ENCODE results near the gene OXT.

The OXT gene

GRCh38 chr20:3046677-3047462 is 24.6 kb upstream of the OXT start:
- ATAC-seq: peak; percentile 1; the same call in 1 of the 3 replicates
- no peak for TF ChIP-seq PPARA (CRISPR knock-in tag; IDR thresholded peaks at IDR 0.05; ENCODE audit: borderline replicate concordance)
- no peak for TF ChIP-seq ZC3H10 (CRISPR knock-in tag; IDR thresholded peaks at IDR 0.05)
- no peak for TF ChIP-seq ZFP3 (CRISPR knock-in tag; IDR thresholded peaks at IDR 0.05)
- TF ChIP-seq CSDC2 (CRISPR knock-in tag; IDR thresholded peaks at IDR 0.05): no peak
- TF ChIP-seq POU6F1 (CRISPR knock-in tag; IDR thresholded peaks at IDR 0.05; ENCODE audit: borderline replicate concordance, low read depth): no peak
- TF ChIP-seq TOX (CRISPR knock-in tag; IDR thresholded peaks at IDR 0.05; ENCODE audit: borderline replicate concordance): no peak
- TF ChIP-seq SNAI2 (CRISPR knock-in tag; IDR thresholded peaks at IDR 0.05): no peak

DNA sequence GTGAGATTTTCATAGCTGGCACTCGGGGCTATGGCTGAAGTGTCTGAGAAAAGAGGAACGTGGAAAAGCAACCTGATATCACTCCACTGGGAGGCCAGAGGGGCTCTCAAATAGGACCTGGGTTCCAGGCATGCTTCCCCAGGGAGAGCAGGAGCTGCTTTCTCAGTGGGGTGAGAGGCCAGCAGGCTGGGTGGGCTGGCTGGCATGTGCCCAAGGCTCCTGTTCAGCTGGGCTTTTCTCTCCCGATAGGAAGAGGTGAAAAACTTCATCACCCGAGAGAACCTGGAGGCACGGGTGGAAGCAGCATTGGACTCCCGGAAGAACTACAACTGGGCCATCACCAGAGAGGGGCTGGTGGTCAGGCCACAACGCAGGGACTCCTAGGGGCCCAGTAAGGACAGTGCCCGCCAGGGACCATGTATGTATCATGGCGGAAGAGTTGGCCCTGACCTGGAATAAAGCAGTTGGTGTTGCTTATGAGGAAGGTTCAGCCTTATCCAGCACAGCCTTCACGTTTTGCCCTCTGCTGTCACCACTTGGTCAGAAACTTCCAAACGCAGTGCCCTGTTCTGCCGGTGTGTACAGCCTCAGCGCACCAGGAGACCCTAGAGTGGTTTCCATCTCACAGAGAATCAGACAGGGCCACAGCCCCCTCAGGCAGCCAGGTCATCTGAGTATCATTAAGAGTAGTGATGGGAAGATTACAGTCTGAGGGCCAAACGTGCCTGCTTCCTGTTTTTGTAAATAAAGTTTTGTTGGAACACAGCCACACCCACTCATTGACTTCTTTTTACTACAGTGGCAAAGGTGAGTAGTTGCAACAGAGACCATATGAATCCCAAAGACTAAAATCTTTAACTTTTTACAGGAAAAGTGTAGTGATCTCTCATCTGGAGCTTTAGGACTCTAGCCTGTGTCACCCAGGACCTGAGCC is 23.7 kb upstream of the OXT start:
- ATAC-seq: no peak
- no peak for TF ChIP-seq RARB (CRISPR knock-in tag; IDR thresholded peaks at IDR 0.05)
- TF ChIP-seq, protein P1, sequence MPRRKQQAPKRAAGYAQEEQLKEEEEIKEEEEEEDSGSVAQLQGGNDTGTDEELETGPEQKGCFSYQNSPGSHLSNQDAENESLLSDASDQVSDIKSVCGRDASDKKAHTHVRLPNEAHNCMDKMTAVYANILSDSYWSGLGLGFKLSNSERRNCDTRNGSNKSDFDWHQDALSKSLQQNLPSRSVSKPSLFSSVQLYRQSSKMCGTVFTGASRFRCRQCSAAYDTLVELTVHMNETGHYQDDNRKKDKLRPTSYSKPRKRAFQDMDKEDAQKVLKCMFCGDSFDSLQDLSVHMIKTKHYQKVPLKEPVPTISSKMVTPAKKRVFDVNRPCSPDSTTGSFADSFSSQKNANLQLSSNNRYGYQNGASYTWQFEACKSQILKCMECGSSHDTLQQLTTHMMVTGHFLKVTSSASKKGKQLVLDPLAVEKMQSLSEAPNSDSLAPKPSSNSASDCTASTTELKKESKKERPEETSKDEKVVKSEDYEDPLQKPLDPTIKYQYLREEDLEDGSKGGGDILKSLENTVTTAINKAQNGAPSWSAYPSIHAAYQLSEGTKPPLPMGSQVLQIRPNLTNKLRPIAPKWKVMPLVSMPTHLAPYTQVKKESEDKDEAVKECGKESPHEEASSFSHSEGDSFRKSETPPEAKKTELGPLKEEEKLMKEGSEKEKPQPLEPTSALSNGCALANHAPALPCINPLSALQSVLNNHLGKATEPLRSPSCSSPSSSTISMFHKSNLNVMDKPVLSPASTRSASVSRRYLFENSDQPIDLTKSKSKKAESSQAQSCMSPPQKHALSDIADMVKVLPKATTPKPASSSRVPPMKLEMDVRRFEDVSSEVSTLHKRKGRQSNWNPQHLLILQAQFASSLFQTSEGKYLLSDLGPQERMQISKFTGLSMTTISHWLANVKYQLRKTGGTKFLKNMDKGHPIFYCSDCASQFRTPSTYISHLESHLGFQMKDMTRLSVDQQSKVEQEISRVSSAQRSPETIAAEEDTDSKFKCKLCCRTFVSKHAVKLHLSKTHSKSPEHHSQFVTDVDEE (CRISPR knock-in tag; IDR thresholded peaks at IDR 0.05): no peak
- TF ChIP-seq ISL1 (CRISPR knock-in tag; IDR thresholded peaks at IDR 0.05): no peak
- TF ChIP-seq SNAI2 (CRISPR knock-in tag; IDR thresholded peaks at IDR 0.05): no peak
- TF ChIP-seq BACH2 (CRISPR knock-in tag; IDR thresholded peaks at IDR 0.05; ENCODE audit: borderline replicate concordance): no peak
- TF ChIP-seq ZC3H10 (CRISPR knock-in tag; IDR thresholded peaks at IDR 0.05): no peak
- no peak for TF ChIP-seq ZFP30 (CRISPR knock-in tag; IDR thresholded peaks at IDR 0.05)
- TF ChIP-seq GLIS3 (CRISPR knock-in tag; IDR thresholded peaks at IDR 0.05): no peak
- TF ChIP-seq, protein P2, sequence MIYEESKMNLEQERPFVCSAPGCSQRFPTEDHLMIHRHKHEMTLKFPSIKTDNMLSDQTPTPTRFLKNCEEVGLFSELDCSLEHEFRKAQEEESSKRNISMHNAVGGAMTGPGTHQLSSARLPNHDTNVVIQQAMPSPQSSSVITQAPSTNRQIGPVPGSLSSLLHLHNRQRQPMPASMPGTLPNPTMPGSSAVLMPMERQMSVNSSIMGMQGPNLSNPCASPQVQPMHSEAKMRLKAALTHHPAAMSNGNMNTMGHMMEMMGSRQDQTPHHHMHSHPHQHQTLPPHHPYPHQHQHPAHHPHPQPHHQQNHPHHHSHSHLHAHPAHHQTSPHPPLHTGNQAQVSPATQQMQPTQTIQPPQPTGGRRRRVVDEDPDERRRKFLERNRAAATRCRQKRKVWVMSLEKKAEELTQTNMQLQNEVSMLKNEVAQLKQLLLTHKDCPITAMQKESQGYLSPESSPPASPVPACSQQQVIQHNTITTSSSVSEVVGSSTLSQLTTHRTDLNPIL (CRISPR knock-in tag; IDR thresholded peaks at IDR 0.05; ENCODE audit: low read depth): no peak
- TF ChIP-seq ZNF565 (CRISPR knock-in tag; conservative IDR thresholded peaks at IDR 0.05; ENCODE audit: low read depth): no peak
- TF ChIP-seq ZFP3 (CRISPR knock-in tag; IDR thresholded peaks at IDR 0.05): no peak
- no peak for TF ChIP-seq PATZ1 (CRISPR knock-in tag; IDR thresholded peaks at IDR 0.05; ENCODE audit: borderline replicate concordance)
- no peak for TF ChIP-seq TOX (CRISPR knock-in tag; IDR thresholded peaks at IDR 0.05; ENCODE audit: borderline replicate concordance)
- no peak for TF ChIP-seq ZNF8 (CRISPR knock-in tag; IDR thresholded peaks at IDR 0.05)
- no peak for TF ChIP-seq ESRRG (CRISPR knock-in tag; IDR thresholded peaks at IDR 0.05)

DNA sequence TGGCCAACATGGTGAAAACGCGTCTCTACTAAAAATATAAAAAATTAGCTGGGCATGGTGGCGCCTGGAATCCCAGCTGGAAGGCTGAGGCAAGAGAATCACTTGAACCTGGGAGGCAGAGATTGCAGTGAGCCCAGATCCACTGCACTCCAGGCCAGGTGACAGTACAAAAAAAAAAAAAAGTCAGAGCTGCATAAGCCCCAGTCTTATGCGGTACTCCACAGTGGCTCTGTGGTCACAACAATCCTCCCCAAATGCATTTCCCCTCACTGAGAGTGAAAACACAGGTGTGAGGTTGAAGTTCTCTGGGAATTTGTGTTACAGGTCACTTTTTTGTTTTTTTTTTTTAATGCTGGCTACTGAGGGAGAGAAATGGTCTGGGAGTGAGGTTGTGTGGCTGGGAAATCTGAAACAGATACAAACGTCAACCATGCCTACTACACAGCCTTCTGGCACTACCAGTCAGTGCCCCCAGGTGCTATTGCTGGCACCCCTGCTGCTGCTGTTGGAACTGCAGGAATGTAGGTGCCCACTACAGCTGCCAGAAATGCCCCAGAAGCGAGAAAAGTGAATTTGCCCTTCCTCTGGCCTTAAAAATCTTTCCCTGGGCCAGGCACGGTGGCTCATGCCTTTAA is 19.9 kb upstream of the OXT start:
- ATAC-seq: 0 out of 3 replicates have a peak, but pooled peaks have one; percentile 18
- TF ChIP-seq ZFP3 (CRISPR knock-in tag; IDR thresholded peaks at IDR 0.05) (no peak), OSR1 (CRISPR knock-in tag; IDR thresholded peaks at IDR 0.05) (no peak), ZC3H10 (CRISPR knock-in tag; IDR thresholded peaks at IDR 0.05) (no peak), PATZ1 (CRISPR knock-in tag; IDR thresholded peaks at IDR 0.05; ENCODE audit: borderline replicate concordance) (no peak), BACH2 (CRISPR knock-in tag; IDR thresholded peaks at IDR 0.05; ENCODE audit: borderline replicate concordance) (no peak), ZNF8 (CRISPR knock-in tag; IDR thresholded peaks at IDR 0.05) (no peak), RARB (CRISPR knock-in tag; IDR thresholded peaks at IDR 0.05) (no peak), PPARA (CRISPR knock-in tag; IDR thresholded peaks at IDR 0.05; ENCODE audit: borderline replicate concordance) (no peak), CSDC2 (CRISPR knock-in tag; IDR thresholded peaks at IDR 0.05) (no peak)
- TF ChIP-seq, protein P1 (CRISPR knock-in tag; IDR thresholded peaks at IDR 0.05): no peak

Measured in SK-N-SH treated with all-trans-retinoic acid at 6 μM for 48 hours (cell line).